Panc1 (cell line): ENCODE measurements around the gene SH2B2. TPM values are rescaled to one million over a fixed set of nuclear protein-coding genes. Genes with fewer than 3 reads are reported as not detected.

Experiments used
- ATAC-seq: fragments of 200-7000 bp; cut with Tn5 transposase; 2 replicates; pipeline ENCODE4 v1.9.1; 2020; ENCODE audit warnings: mild to moderate bottlenecking, moderate library complexity
- BruUV-seq: library from RNA; stranded (reverse); fragments of 400-500 nt; replicated peaks from 2 replicates; lab custom pipeline; 2021; lab: Mats Ljungman, UMichigan
- CTCF ChIA-PET: fragments of 300-600 bp; sonication (Branson Sonifier 250); formaldehyde crosslinking; loops from one replicate; lab custom pipeline; 2022; ENCODE audit warnings: antibody characterized with exemption; lab: Charles Lee
- POLR2A ChIA-PET: fragments of 300-600 bp; sonication (Branson Sonifier 250); formaldehyde crosslinking; loops from one replicate; lab custom pipeline; 2022; ENCODE audit warnings: antibody characterized with exemption; lab: Charles Lee
- DNase-seq: peaks from one replicate; pipeline ENCODE4 v3.0.0-alpha.2; 2010; ENCODE audit warnings: low read depth, low spot score
- H3K27ac ChIP-seq: 2 replicates; pipeline ENCODE4 v1.5.1; 2011; ENCODE audit warnings: mild to moderate bottlenecking, low read length, inconsistent platforms
- H3K27me3 ChIP-seq: fragments of 200-500 bp; sonication (Bioruptor generic); 2 replicates; pipeline ENCODE4 v1.6.0; 2014; ENCODE audit warnings: low read length, inconsistent platforms; ENCODE audit not compliant: control insufficient read depth, insufficient read depth
- H3K36me3 ChIP-seq: fragments of 200-500 bp; sonication (Bioruptor generic); 2 replicates; pipeline ENCODE4 v1.5.1; 2014; ENCODE audit warnings: inconsistent platforms, mild to moderate bottlenecking, low read length, moderate library complexity; ENCODE audit not compliant: control insufficient read depth, insufficient read depth
- H3K4me1 ChIP-seq: 2 replicates; pipeline ENCODE4 v1.5.1; 2011; ENCODE audit warnings: inconsistent platforms, mild to moderate bottlenecking, low read length, moderate library complexity; ENCODE audit not compliant: control insufficient read depth, insufficient read depth
- H3K4me3 ChIP-seq, 2 experiments: 2 replicates each; pipeline ENCODE4 v1.5.1; 2011 to 2012; ENCODE audit warnings: low read depth in 2 of 2, low read length in 2 of 2, mild to moderate bottlenecking in 2 of 2, inconsistent platforms in 1 of 2, moderate library complexity in 1 of 2
- H3K9me3 ChIP-seq: fragments of 200-500 bp; sonication (Bioruptor generic); 2 replicates; pipeline ENCODE4 v1.5.1; 2014; ENCODE audit warnings: low read depth, mild to moderate bottlenecking, inconsistent platforms, low read length, moderate library complexity; ENCODE audit not compliant: control insufficient read depth, insufficient read depth
- CTCF ChIP-seq: fragments of 450-650 bp; IDR thresholded peaks from 2 replicates; pipeline ENCODE4 v1.5.1; 2017; ENCODE audit warnings: mild to moderate bottlenecking
- POLR2AphosphoS5 ChIP-seq: IDR thresholded peaks from 2 replicates; pipeline ENCODE4 v1.6.1; 2012; ENCODE audit warnings: mild to moderate bottlenecking, low read depth, low read length, moderate library complexity
- SIN3A ChIP-seq: IDR thresholded peaks from 2 replicates; pipeline ENCODE4 v1.6.1; 2012; ENCODE audit warnings: low read depth, mild to moderate bottlenecking, low read length, moderate library complexity, borderline replicate concordance; ENCODE audit not compliant: insufficient read depth
- TCF7L2 ChIP-seq: IDR thresholded peaks from 2 replicates; pipeline ENCODE4 v1.6.1; 2011; ENCODE audit warnings: mild to moderate bottlenecking, low read depth, low read length, inconsistent platforms
- in situ Hi-C: cut with HindIII; loops from 2 replicates; pipeline ENCODE4 v1.10.0; 2016; ENCODE audit warnings: low sequenced_read_pairs, low pct_unique_long_range_greater_than_20kb
- intact Hi-C: fragments of 100-400 bp; cut with micrococcal nuclease; formaldehyde crosslinking; loops from one replicate; pipeline ENCODE4 v1.10.0; 2022; ENCODE audit not compliant: unreplicated experiment
- total RNA-seq: library from RNA; stranded (reverse); gene quantifications from one replicate; pipeline ENCODE4 v1.2.1, GENCODE V29; 2021; ENCODE audit not compliant: unreplicated experiment
- TF ChIP-seq, protein P1 (sequence below), 2 experiments: IDR thresholded peaks; 2 replicates each; pipeline ENCODE4 v1.6.1; 2011 to 2012; ENCODE audit warnings: low read depth in 2 of 2, control low read depth in 1 of 2, low read length in 1 of 2, mild to moderate bottlenecking in 1 of 2, moderate library complexity in 1 of 2; ENCODE audit not compliant: insufficient read depth in 1 of 2

SH2B2 gene
- total RNA-seq, 1 experiment from 2014 or later = 2.8 TPM

DNA sequence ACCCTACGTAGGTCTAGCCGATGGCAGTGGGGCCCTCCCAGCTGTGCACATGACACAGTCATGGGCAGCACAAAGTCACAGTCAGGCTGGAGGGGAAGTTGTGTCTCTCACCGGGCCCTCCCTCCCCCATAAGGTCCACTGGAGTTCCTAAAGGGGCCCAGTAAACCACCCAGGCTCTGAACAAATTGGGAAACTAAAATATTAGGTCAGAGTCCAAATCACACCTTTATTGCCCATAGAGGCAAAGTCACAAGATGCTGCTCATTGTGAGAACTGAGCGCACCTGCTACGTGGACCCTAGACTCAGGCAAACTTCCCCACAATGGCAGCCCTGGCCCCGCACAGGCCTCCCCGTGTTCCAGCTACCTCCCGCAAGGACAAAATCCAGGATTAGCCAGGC lies 45.2 kb upstream of the SH2B2 start:
- Histone ChIP-seq H3K27ac (no peak overlapping the region), H3K4me3 (no peak overlapping the region), H3K36me3 (no peaks in the 10 kb centered on the region), H3K9me3 (no peaks in the 10 kb centered on the region), H3K27me3 (no peaks in the 10 kb centered on the region), H3K4me1 (no peaks in the 10 kb centered on the region)
- no peak for ATAC-seq
- no peak for DNase-seq
- in situ Hi-C loops (no loop called here), intact Hi-C loops (no loop called here)
- TF ChIP-seq POLR2AphosphoS5 = no peak
- no peak for TF ChIP-seq SIN3A
- TF ChIP-seq CTCF = no peak
- no peak for TF ChIP-seq TCF7L2
- no TSS peak for BruUV-seq
- ChIA-PET POLR2A (no interaction called here), CTCF (interaction anchor here (0.6 kb wide), 1 partner anchor 435 kb away, joined by 3 read pairs; no protein-coding TSS in a partner anchor)

DNA sequence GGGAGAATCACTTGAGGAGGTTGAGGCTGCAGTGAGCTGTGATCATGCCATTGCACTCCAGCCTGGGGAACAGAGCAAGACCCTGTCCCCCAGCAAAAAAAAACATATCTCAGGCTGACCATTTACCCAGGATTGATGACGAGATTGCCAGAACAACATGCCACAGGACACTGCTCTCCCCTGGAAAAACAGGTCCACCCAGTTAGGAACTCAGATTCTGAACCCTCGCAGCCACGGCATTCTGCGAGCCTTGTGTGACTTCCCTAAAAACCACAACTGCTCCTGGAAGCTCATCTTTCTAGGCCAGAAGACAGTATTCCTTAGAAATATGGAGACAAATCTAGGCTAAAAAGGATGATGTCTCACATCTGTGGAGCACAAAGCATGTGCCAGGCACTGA lies 42.1 kb upstream of the SH2B2 start:
- H3K9me3 ChIP-seq = no peaks in the 10 kb centered on the region
- DNase-seq (no peak), ATAC-seq (no peak)
- H3K4me3 ChIP-seq = no peak overlapping the region
- POLR2A ChIA-PET = no interaction called here
- no peaks in the 10 kb centered on the region for H3K27me3 ChIP-seq
- in situ Hi-C loops (no loop called here), intact Hi-C loops (no loop called here)
- CTCF ChIA-PET = no interaction called here
- TF ChIP-seq, protein P1, sequence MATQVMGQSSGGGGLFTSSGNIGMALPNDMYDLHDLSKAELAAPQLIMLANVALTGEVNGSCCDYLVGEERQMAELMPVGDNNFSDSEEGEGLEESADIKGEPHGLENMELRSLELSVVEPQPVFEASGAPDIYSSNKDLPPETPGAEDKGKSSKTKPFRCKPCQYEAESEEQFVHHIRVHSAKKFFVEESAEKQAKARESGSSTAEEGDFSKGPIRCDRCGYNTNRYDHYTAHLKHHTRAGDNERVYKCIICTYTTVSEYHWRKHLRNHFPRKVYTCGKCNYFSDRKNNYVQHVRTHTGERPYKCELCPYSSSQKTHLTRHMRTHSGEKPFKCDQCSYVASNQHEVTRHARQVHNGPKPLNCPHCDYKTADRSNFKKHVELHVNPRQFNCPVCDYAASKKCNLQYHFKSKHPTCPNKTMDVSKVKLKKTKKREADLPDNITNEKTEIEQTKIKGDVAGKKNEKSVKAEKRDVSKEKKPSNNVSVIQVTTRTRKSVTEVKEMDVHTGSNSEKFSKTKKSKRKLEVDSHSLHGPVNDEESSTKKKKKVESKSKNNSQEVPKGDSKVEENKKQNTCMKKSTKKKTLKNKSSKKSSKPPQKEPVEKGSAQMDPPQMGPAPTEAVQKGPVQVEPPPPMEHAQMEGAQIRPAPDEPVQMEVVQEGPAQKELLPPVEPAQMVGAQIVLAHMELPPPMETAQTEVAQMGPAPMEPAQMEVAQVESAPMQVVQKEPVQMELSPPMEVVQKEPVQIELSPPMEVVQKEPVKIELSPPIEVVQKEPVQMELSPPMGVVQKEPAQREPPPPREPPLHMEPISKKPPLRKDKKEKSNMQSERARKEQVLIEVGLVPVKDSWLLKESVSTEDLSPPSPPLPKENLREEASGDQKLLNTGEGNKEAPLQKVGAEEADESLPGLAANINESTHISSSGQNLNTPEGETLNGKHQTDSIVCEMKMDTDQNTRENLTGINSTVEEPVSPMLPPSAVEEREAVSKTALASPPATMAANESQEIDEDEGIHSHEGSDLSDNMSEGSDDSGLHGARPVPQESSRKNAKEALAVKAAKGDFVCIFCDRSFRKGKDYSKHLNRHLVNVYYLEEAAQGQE (IDR thresholded peaks at IDR 0.05; ENCODE audit: insufficient read depth in 1 of 2, low read depth in 2 of 2, low read length in 1 of 2) = no peak
- TF ChIP-seq POLR2AphosphoS5 = no peak
- TF ChIP-seq CTCF = no peak
- no peak for TF ChIP-seq TCF7L2
- no peak for TF ChIP-seq SIN3A
- BruUV-seq = no TSS peak
- peaks cover 2% of the 10 kb centered on the region; the same call in 1 of the 2 replicates for H3K36me3 ChIP-seq
- no peak overlapping the region for H3K27ac ChIP-seq
- no peaks in the 10 kb centered on the region for H3K4me1 ChIP-seq
